Neutrophil (primary cell): ENCODE results near the gene ZNF554.

Experiments
- H3K27ac ChIP-seq: fragments of 200-600 bp; sonication (generic); 2 replicates; pipeline ENCODE4 v1.5.1; 2016; ENCODE audit warnings: mild to moderate bottlenecking, moderate library complexity
- H3K27me3 ChIP-seq: fragments of 200-600 bp; sonication (generic); 2 replicates; pipeline ENCODE4 v1.6.0; 2016; ENCODE audit warnings: mild to moderate bottlenecking
- H3K36me3 ChIP-seq: fragments of 200-600 bp; sonication (generic); 2 replicates; pipeline ENCODE4 v1.5.1; 2017
- H3K4me1 ChIP-seq, 2 experiments: fragments of 200-600 bp in 1 of 2; sonication (generic) in 1 of 2; 1 replicate in 1 of 2; 2 replicates in 1 of 2; pipeline versions ENCODE4 v1.5.1 to v1.6.1; 2013 to 2016; ENCODE audit warnings: low read depth in 1 of 2, low read length in 1 of 2, mild to moderate bottlenecking in 1 of 2, moderate library complexity in 1 of 2; ENCODE audit not compliant: control insufficient read depth in 1 of 2, insufficient read depth in 1 of 2
- H3K4me3 ChIP-seq, 2 experiments: fragments of 200-600 bp in 1 of 2; sonication (generic) in 1 of 2; 1 replicate in 1 of 2; 2 replicates in 1 of 2; pipeline ENCODE4 v1.5.1; 2013 to 2016; ENCODE audit warnings: low read depth in 1 of 2, low read length in 1 of 2, mild to moderate bottlenecking in 1 of 2, moderate library complexity in 1 of 2
- H3K9me3 ChIP-seq: fragments of 200-600 bp; sonication (generic); 2 replicates; pipeline ENCODE4 v1.5.1; 2016
- TF ChIP-seq, protein P1 (sequence below): fragments of 200-600 bp; sonication (generic); IDR thresholded peaks from 2 replicates; pipeline ENCODE4 v1.5.1; 2016; ENCODE audit warnings: antibody characterized with exemption

ZNF554 gene

DNA sequence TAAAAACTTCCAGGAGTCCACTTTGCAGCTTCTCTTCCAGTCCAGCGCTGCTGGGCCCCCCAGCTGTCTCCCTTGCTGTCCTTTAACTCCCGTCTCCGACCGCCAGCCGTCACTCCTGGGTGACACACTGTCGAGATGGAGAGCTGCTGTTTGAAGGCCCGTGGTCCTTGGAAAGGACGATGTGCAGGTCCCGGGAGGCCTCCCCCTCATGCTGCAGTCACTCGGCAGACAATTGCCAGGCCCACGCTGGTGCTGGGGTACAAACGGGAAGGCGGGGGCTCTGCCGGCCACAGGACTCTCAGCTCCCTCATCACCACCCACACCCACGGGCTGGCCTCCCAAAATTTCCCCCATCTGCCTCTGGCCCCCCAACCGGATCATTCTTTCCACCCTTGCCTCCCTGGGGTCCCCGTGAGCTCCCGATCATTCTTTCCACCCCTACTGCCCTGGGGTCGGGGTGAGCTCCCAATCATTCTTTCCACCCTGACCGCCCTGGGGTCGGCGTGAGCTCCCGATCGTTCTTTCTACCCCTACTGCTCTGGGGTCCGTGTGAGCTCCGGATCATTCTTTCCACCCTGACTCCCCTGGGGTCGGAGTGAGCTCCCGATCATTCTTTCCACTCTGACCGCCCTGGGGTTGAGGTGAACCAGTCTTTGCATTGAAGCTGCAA lies 16.0 kb upstream of the ZNF554 start:
- TF ChIP-seq, protein P1, sequence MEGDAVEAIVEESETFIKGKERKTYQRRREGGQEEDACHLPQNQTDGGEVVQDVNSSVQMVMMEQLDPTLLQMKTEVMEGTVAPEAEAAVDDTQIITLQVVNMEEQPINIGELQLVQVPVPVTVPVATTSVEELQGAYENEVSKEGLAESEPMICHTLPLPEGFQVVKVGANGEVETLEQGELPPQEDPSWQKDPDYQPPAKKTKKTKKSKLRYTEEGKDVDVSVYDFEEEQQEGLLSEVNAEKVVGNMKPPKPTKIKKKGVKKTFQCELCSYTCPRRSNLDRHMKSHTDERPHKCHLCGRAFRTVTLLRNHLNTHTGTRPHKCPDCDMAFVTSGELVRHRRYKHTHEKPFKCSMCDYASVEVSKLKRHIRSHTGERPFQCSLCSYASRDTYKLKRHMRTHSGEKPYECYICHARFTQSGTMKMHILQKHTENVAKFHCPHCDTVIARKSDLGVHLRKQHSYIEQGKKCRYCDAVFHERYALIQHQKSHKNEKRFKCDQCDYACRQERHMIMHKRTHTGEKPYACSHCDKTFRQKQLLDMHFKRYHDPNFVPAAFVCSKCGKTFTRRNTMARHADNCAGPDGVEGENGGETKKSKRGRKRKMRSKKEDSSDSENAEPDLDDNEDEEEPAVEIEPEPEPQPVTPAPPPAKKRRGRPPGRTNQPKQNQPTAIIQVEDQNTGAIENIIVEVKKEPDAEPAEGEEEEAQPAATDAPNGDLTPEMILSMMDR: no peak
- H3K4me3 ChIP-seq: no peak overlapping the region
- H3K4me1 ChIP-seq: no peaks in the 10 kb centered on the region
- H3K36me3 ChIP-seq: peaks cover 64% of the 10 kb centered on the region
- H3K27ac ChIP-seq: no peak overlapping the region
- H3K9me3 ChIP-seq: no peaks in the 10 kb centered on the region
- no peaks in the 10 kb centered on the region for H3K27me3 ChIP-seq

DNA sequence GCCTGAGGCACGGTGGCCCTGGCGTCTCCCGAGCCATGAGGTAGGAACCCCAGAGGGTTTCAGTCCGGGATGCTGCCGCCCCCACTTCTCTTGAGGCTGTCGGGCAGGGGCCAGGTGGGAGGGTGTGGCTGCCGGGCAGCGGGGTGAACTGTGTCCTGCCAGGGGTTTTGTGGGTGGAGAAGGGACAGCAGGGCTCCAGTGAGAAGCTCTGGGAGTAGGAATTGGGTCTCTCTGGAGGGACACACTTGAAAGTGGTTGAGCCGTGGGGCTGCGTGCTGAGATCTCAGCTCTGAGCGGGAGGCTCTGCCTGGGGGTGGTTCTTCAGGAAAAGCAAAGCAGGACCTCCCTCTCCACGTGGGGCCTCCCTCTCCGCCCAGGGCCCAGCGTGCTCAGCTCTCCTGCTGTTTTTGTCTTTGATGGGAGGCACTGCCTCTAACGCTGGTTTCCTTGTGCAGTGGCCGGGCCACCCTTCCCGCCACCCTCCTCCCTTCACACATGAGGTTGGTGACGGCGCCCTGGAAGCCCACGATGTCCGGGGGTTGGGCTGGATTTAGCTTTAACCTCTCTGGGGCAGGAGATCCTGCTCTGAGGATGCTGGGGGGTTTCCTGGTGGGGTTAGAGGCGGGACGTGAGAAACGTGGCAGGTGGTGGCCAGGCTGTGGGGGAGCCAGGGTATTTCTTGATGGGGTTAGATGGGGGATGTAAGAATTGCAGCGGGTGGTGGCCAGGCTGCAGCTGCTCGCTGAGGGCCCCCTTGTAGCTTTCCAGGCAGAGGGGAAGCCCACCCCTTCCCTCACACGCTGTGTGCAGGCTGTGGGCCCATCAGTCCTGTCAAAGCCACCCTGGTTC lies 15.3 kb upstream of the ZNF554 start:
- Histone ChIP-seq H3K4me3 (no peak overlapping the region), H3K36me3 (peaks cover 65% of the 10 kb centered on the region), H3K27ac (no peak overlapping the region), H3K9me3 (no peaks in the 10 kb centered on the region), H3K4me1 (no peaks in the 10 kb centered on the region), H3K27me3 (no peaks in the 10 kb centered on the region)
- TF ChIP-seq, protein P1: no peak

DNA sequence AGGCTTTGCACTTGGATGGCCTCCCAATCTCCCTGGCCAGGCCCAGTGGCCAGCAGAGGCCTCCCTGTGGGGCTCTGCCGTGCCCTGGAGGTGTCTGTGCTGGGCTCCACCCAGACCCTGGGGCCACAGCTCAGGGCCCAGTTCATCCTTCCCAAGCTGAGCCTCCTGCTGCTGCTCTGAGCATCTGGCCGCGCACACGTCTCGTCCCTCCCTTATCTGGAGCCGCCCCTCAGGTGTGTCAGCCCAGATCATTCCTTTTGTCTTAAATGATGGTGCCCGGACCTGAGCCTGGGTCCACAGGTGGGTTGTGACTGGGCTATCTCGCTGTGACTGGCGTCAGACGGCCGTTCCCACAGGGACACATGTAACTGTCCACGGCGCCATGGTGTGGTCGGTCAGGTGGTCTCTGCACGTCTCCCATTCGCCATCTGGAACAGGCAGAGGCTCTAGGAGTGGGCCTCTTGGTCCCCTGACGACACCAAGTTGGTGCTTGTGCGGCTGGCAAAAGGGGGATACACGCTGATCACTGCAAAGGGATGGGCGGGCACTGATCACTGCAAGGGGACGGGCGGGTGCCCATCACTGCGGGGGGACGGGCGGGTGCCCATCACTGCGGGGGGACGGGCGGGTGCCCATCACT lies 14.3 kb upstream of the ZNF554 start:
- H3K27me3 ChIP-seq: no peaks in the 10 kb centered on the region
- no peak overlapping the region for H3K27ac ChIP-seq
- no peak overlapping the region for H3K4me3 ChIP-seq
- H3K9me3 ChIP-seq: no peaks in the 10 kb centered on the region
- H3K4me1 ChIP-seq: no peaks in the 10 kb centered on the region
- TF ChIP-seq, protein P1: no peak
- peaks cover 70% of the 10 kb centered on the region for H3K36me3 ChIP-seq

DNA sequence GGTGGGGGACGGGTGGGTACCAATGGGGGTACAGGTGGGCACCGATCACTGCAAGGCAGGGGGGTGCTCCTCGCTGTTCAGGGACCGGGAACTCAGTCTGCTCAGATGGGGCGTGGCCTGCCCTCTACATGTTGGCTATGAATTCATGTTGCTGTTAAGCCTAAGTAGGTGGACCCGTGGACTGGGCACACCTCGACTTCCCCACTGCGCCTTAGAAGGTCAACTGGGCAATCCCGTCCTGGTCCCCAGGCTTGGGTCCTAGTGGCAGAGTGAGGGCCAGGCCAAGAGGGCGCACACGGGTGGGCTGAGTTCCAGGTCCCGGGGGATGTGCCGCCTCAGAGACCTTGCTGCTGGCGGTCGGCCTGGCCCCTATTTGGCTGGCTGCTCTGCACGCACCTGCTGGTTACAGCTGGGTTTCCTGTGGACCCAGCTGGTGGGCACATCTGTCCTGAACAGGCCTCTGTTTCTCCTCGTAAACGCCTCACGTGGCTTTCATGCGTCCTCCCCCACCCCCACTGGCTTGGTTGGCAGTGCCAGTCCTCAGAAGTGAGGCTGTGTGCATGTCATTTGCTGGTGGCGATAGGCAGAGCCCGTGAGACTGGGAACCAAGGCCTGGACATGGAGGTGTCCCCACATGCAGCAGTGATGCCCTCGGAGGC lies 13.5 kb upstream of the ZNF554 start:
- Histone ChIP-seq H3K4me3 (no peak overlapping the region), H3K27me3 (no peaks in the 10 kb centered on the region), H3K9me3 (no peaks in the 10 kb centered on the region), H3K4me1 (no peaks in the 10 kb centered on the region), H3K36me3 (peaks cover 77% of the 10 kb centered on the region), H3K27ac (no peak overlapping the region)
- TF ChIP-seq, protein P1: no peak

DNA sequence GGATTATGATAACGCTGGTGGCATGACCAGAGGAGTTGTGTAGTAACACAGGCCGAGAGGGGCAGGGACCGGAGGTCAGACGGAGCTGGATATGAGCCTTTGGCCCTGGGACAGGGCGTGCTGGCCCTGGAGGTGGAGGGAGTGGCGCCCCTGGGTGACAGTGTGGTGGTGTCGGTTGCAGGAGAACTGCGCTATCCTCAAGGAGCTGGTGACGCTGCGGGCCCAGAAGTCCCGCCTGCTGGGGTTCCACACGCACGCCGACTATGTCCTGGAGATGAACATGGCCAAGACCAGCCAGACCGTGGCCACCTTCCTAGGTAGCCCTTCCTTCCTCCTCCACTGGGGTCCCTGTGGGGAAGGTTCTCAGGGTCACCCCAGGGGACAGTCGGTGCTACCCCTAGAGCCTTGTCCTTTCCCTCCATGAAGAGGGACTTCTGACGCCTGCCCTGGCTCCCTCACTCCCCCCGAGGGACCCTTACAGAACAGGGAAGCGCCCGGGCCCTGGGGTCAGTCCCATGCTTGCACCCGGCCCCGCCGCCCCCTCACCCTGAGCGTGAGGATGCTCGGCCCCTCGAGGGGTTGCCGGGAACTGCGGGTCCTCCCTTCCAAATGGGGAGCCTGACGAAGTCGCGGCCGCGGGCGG lies 12.8 kb upstream of the ZNF554 start:
- no peak overlapping the region for H3K27ac ChIP-seq
- no peaks in the 10 kb centered on the region for H3K27me3 ChIP-seq
- TF ChIP-seq, protein P1: no peak
- no peak overlapping the region for H3K4me3 ChIP-seq
- H3K9me3 ChIP-seq: no peaks in the 10 kb centered on the region
- peaks cover 85% of the 10 kb centered on the region for H3K36me3 ChIP-seq
- no peaks in the 10 kb centered on the region for H3K4me1 ChIP-seq
